B cell (primary cell): ENCODE results near the gene SPATA7. TPM values are rescaled to one million over a fixed set of nuclear protein-coding genes. Genes with fewer than 3 reads are reported as not detected.
A peak's percentile ranks its signal among the peaks of the same experiment; 100 is the strongest.

Source experiments
- ATAC-seq: fragments of 200-7000 bp; cut with Tn5 transposase; one replicate; pipeline ENCODE4 v1.10.0; 2021; ENCODE audit warnings: low read depth, mild to moderate bottlenecking, moderate number of reproducible peaks, moderate library complexity
- CTCF ChIA-PET: fragments of 350-600 bp; sonication (Branson Sonifier 250); formaldehyde crosslinking; loops from one replicate; lab custom pipeline; 2021; ENCODE audit warnings: antibody characterized with exemption, inconsistent platforms; lab: Charles Lee
- POLR2A ChIA-PET: fragments of 350-600 bp; sonication (Branson Sonifier 250); formaldehyde crosslinking; loops from one replicate; lab custom pipeline; 2021; ENCODE audit warnings: antibody characterized with exemption; lab: Charles Lee
- DNase-seq: peaks from one replicate; pipeline ENCODE4 v3.0.0; 2013
- H2AFZ ChIP-seq: 2 replicates; pipeline ENCODE4 v1.6.1; 2012; ENCODE audit warnings: mild to moderate bottlenecking, low read depth, low read length; ENCODE audit not compliant: insufficient read depth, poor library complexity, severe bottlenecking
- H3K27ac ChIP-seq, 2 donors: 1 replicate in 1 of 2; 2 replicates in 1 of 2; pipeline ENCODE4 v1.5.1; 2012 to 2013; ENCODE audit warnings: low read length in 2 of 2, mild to moderate bottlenecking in 2 of 2, moderate library complexity in 1 of 2
- H3K27me3 ChIP-seq, 4 experiments: fragments of 200-600 bp in 1 of 4; sonication (generic) in 1 of 4; replicated peaks in 1 of 4; 1 replicate in 2 of 4; 2 replicates in 2 of 4; pipeline versions ENCODE4 v1.6.1 to v1.7.0; 2013 to 2016; ENCODE audit warnings: low read length in 3 of 4, mild to moderate bottlenecking in 2 of 4, mixed read lengths in 1 of 4, moderate library complexity in 1 of 4; ENCODE audit not compliant: insufficient read depth in 4 of 4, control insufficient read depth in 3 of 4; ENCODE audit errors: control extremely low read depth in 1 of 4
- H3K36me3 ChIP-seq, 2 experiments: replicated peaks in 1 of 2; 1 replicate in 1 of 2; 2 replicates in 1 of 2; pipeline versions ENCODE4 v1.6.1 to v1.7.1; 2013; ENCODE audit warnings: low read length in 1 of 2; ENCODE audit not compliant: insufficient read depth in 2 of 2, control insufficient read depth in 1 of 2; ENCODE audit errors: control extremely low read depth in 1 of 2, extremely low read depth in 1 of 2
- H3K4me1 ChIP-seq, 2 donors: fragments of 200-600 bp in 1 of 2; sonication (generic) in 1 of 2; 1 replicate in 1 of 2; 2 replicates in 1 of 2; pipeline versions ENCODE4 v1.5.1 to v1.6.1; 2013 to 2017; ENCODE audit warnings: low read length in 2 of 2; ENCODE audit not compliant: control insufficient read depth in 2 of 2, insufficient read depth in 2 of 2
- H3K4me2 ChIP-seq: replicated peaks from 2 replicates; pipeline ENCODE3; 2012; ENCODE audit warnings: mild to moderate bottlenecking, low read depth, low read length; ENCODE audit not compliant: poor library complexity, severe bottlenecking
- H3K4me3 ChIP-seq, 5 experiments: fragments of 200-600 bp in 1 of 5; sonication (generic) in 1 of 5; 1 replicate in 3 of 5; 2 replicates in 2 of 5; pipeline versions ENCODE4 v1.5.1 to v1.7.0; 2011 to 2016; ENCODE audit warnings: low read length in 4 of 5, mild to moderate bottlenecking in 4 of 5, low read depth in 2 of 5, control low read depth in 1 of 5, moderate library complexity in 1 of 5; ENCODE audit not compliant: insufficient read depth in 1 of 5; ENCODE audit errors: control extremely low read depth in 1 of 5, extremely low read depth in 1 of 5
- H3K79me2 ChIP-seq: fragments of 200-600 bp; sonication (generic); one replicate; pipeline ENCODE4 v1.6.0; 2016; ENCODE audit warnings: low read length; ENCODE audit not compliant: control insufficient read depth, insufficient read depth
- H3K9ac ChIP-seq: fragments of 200-600 bp; sonication (generic); 2 replicates; pipeline ENCODE4 v1.6.1; 2017; ENCODE audit warnings: mild to moderate bottlenecking, low read length, moderate library complexity
- H3K9me3 ChIP-seq, 3 donors: one replicate each; pipeline versions ENCODE4 v1.6.1 to v1.7.1; 2013; ENCODE audit warnings: low read length in 2 of 3; ENCODE audit not compliant: control insufficient read depth in 2 of 3, insufficient read depth in 1 of 3; ENCODE audit errors: control extremely low read depth in 1 of 3
- H4K20me1 ChIP-seq: 2 replicates; pipeline ENCODE4 v1.6.0; 2012; ENCODE audit warnings: mild to moderate bottlenecking, low read length; ENCODE audit not compliant: insufficient read depth, control insufficient read depth, poor library complexity, severe bottlenecking
- H3K27ac Mint-ChIP-seq: one replicate; pipeline ENCODE4 v1.8.0; 2021; ENCODE audit warnings: mixed read lengths
- H3K27me3 Mint-ChIP-seq: one replicate; pipeline ENCODE4 v1.8.0; 2021; ENCODE audit warnings: mixed read lengths
- H3K4me1 Mint-ChIP-seq: one replicate; pipeline ENCODE4 v1.8.0; 2021; ENCODE audit warnings: mixed read lengths
- H3K4me3 Mint-ChIP-seq: one replicate; pipeline ENCODE4 v1.8.0; 2021; ENCODE audit warnings: mixed read lengths
- H3K9me3 Mint-ChIP-seq: one replicate; pipeline ENCODE4 v1.8.0; 2022; ENCODE audit warnings: mixed read lengths; ENCODE audit not compliant: insufficient read depth
- CTCF ChIP-seq: fragments of 200-600 bp; IDR thresholded peaks from one replicate; pipeline ENCODE4 v1.8.0; 2022; ENCODE audit warnings: antibody characterized with exemption, mild to moderate bottlenecking
- EZH2 ChIP-seq: IDR thresholded peaks from 2 replicates; pipeline ENCODE4 v1.6.1; 2012; ENCODE audit warnings: borderline replicate concordance, low read depth, mild to moderate bottlenecking, moderate library complexity, low read length; ENCODE audit not compliant: insufficient read depth, poor library complexity, severe bottlenecking
- WGBS: methylation state at CpG from one replicate; pipeline ENCODE4 v1.1.5; 2013; ENCODE audit warnings: missing lambda C conversion rate; ENCODE audit not compliant: insufficient coverage; 5-methylcytosine and 5-hydroxymethylcytosine counted together
- intact Hi-C: fragments of 100-400 bp; cut with micrococcal nuclease; formaldehyde crosslinking; loops from one replicate; pipeline ENCODE4 v1.10.0; 2022
- polyA plus RNA-seq: library from polyadenylated mRNA; depleted of rRNA; stranded (reverse); fragments of >200 nt; gene quantifications from 2 replicates; pipeline ENCODE4 v1.2.3, GENCODE V29; 2012
- total RNA-seq, 2 donors: library from RNA; stranded (reverse); fragments of 120-200 nt in 1 of 2; gene quantifications; 1 replicate in 1 of 2; 2 replicates in 1 of 2; pipeline versions ENCODE4 v1.2.3 to v1.2.4, GENCODE V29; 2013 to 2022

SPATA7 gene
- total and polyA plus RNA-seq, 2 donors (not counting 1 experiment from before 2014, with no cell fraction given) = 0.86 to 3.2 TPM

GRCh38 chr14:88384718-88385117 lies 739 bp upstream of the SPATA7 start:
- H3K4me2 ChIP-seq = peak overlapping the region; percentile 83
- Mint-ChIP-seq H3K27ac (peak overlapping the region; percentile 26), H3K9me3 (no peaks in the 10 kb centered on the region), H3K4me1 (peaks cover 20% of the 10 kb centered on the region), H3K4me3 (peak overlapping the region; percentile 98), H3K27me3 (peaks cover 3% of the 10 kb centered on the region)
- no peaks in the 10 kb centered on the region for H4K20me1 ChIP-seq
- ATAC-seq (no peak), DNase-seq (peak; percentile 18)
- no peaks in the 10 kb centered on the region for H3K9me3 ChIP-seq
- ChIA-PET CTCF (interaction anchor here (1.2 kb wide), 2 partner anchors 13 to 195 kb away, joined by 3 read pairs; no protein-coding TSS in a partner anchor), POLR2A (no interaction called here)
- peaks cover 0 to 4% (median 0%) of the 10 kb centered on the region in 4 experiments for H3K27me3 ChIP-seq
- peak overlapping the region; percentile 93 for H2AFZ ChIP-seq
- intact Hi-C loops = loop anchor here (5.0 to 10.0 kb wide), 4 partner anchors 180 to 1573 kb away; partner anchors contain the start of genes GPR65, TDP1 and ZC3H14
- TF ChIP-seq EZH2 (no peak), CTCF (no peak)
- H3K4me3 ChIP-seq = peak overlapping the region; percentile 81 to 95 (median 93)
- 20% methylated on average over 1 of the region's 3 CpGs for WGBS
- H3K36me3 ChIP-seq = no peaks in the 10 kb centered on the region
- peak overlapping the region; percentile 85 for H3K9ac ChIP-seq
- no peaks in the 10 kb centered on the region for H3K79me2 ChIP-seq
- H3K4me1 ChIP-seq = peaks cover 6 to 13% of the 10 kb centered on the region in 2 donors
- H3K27ac ChIP-seq = no peak overlapping the region

- WGBS = no CpG with 5 or more reads among the region's 9 CpGs
- CTCF ChIA-PET = interaction anchor here (0.6 to 1.2 kb wide), 3 partner anchors 15 to 442 kb away, joined by 3 read pairs; no protein-coding TSS in a partner anchor
These were observed 868 bp downstream of the SPATA7 start for GRCh38 chr14:88386256-88386794.

More at GRCh38 chr14:88386256-88386794, 868 bp downstream of the SPATA7 start:
- Histone ChIP-seq H4K20me1 (no peaks in the 10 kb centered on the region), H3K4me2 (peak overlapping the region; percentile 83), H3K36me3 (no peaks in the 10 kb centered on the region), H3K4me3 (peak overlapping the region; percentile 81 to 95 (median 93)), H3K4me1 (peaks cover 6 to 13% of the 10 kb centered on the region in 2 donors), H3K27ac (no peak overlapping the region), H2AFZ (peak overlapping the region; percentile 93), H3K27me3 (peaks cover 0 to 4% (median 0%) of the 10 kb centered on the region in 4 experiments), H3K79me2 (no peaks in the 10 kb centered on the region), H3K9me3 (no peaks in the 10 kb centered on the region), H3K9ac (peak overlapping the region; percentile 85)
- DNase-seq = peak; percentile 17
- peak overlapping the region; percentile 37 for H3K27ac Mint-ChIP-seq
- H3K4me1 Mint-ChIP-seq = peaks cover 20% of the 10 kb centered on the region
- intact Hi-C loops = loop anchor here (2.0 to 10.0 kb wide), 5 partner anchors 48 to 1571 kb away; partner anchors contain the start of genes GPR65, TDP1 and ZC3H14
- peaks cover 3% of the 10 kb centered on the region for H3K27me3 Mint-ChIP-seq
- ATAC-seq = no peak
- TF ChIP-seq EZH2 (no peak), CTCF (no peak)
- no peaks in the 10 kb centered on the region for H3K9me3 Mint-ChIP-seq
- POLR2A ChIA-PET = no interaction called here
- H3K4me3 Mint-ChIP-seq = peak overlapping the region; percentile 98
